Keratinocyte (primary cell): ENCODE measurements around the gene NPNT. TPM values are rescaled to one million over a fixed set of nuclear protein-coding genes. Genes with fewer than 3 reads are reported as not detected.

Source experiments
- DNase-seq: peaks from one replicate; pipeline ENCODE4 v3.0.0-alpha.2; 2011; ENCODE audit warnings: low read depth, missing footprints, low spot score
- FAIRE-seq: peaks from 2 replicates; lab custom pipeline; 2011; peaks lifted over from hg19 to GRCh38; lab: Jason Lieb, UNC
- H2AFZ ChIP-seq: 2 replicates; pipeline ENCODE4 v1.6.0; 2012; ENCODE audit warnings: low read length, control low read depth, inconsistent platforms; ENCODE audit not compliant: control insufficient read depth
- H3K27ac ChIP-seq: 2 replicates; pipeline ENCODE4 v1.5.1; 2011; ENCODE audit warnings: low read length; ENCODE audit not compliant: control insufficient read depth, insufficient read depth
- H3K27me3 ChIP-seq: 3 replicates; pipeline ENCODE4 v1.6.0; 2011; ENCODE audit warnings: low read length; ENCODE audit not compliant: control insufficient read depth, insufficient read depth; ENCODE audit errors: extremely low read depth
- H3K36me3 ChIP-seq, 2 experiments: 2 replicates in 1 of 2; 3 replicates in 1 of 2; pipeline ENCODE4 v1.5.1; 2011; ENCODE audit warnings: low read length in 2 of 2, mild to moderate bottlenecking in 1 of 2; ENCODE audit not compliant: control insufficient read depth in 2 of 2, insufficient read depth in 2 of 2; ENCODE audit errors: extremely low read depth in 1 of 2
- H3K4me1 ChIP-seq: 3 replicates; pipeline ENCODE4 v1.5.1; 2011; ENCODE audit warnings: low read length; ENCODE audit not compliant: control insufficient read depth, insufficient read depth; ENCODE audit errors: extremely low read depth
- H3K4me2 ChIP-seq: 3 replicates; pipeline ENCODE4 v1.6.0; 2011; ENCODE audit warnings: low read depth, low read length; ENCODE audit not compliant: control insufficient read depth, insufficient read depth; ENCODE audit errors: extremely low read depth
- H3K4me3 ChIP-seq, 3 experiments: fragments of 200-600 bp in 1 of 3; sonication (generic) in 1 of 3; 2 replicates in 2 of 3; 3 replicates in 1 of 3; pipeline ENCODE4 v1.5.1; 2011 to 2016; ENCODE audit warnings: low read length in 3 of 3, mild to moderate bottlenecking in 3 of 3, control low read depth in 2 of 3, inconsistent platforms in 1 of 3, low read depth in 1 of 3, mixed read lengths in 1 of 3, mixed run types in 1 of 3, moderate library complexity in 1 of 3; ENCODE audit not compliant: control insufficient read depth in 2 of 3, insufficient read depth in 2 of 3; ENCODE audit errors: extremely low read depth in 1 of 3
- H3K79me2 ChIP-seq: 2 replicates; pipeline ENCODE4 v1.6.0; 2012; ENCODE audit warnings: low read length; ENCODE audit not compliant: control insufficient read depth, insufficient read depth
- H3K9ac ChIP-seq: 3 replicates; pipeline ENCODE4 v1.6.0; 2011; ENCODE audit warnings: low read length; ENCODE audit not compliant: control insufficient read depth, insufficient read depth; ENCODE audit errors: extremely low read depth
- H3K9me1 ChIP-seq: 3 replicates; pipeline ENCODE4 v1.6.0; 2011; ENCODE audit warnings: low read length; ENCODE audit not compliant: control insufficient read depth, insufficient read depth; ENCODE audit errors: extremely low read depth
- H3K9me3 ChIP-seq: 2 replicates; pipeline ENCODE4 v1.5.1; 2012; ENCODE audit warnings: low read depth, low read length; ENCODE audit not compliant: control insufficient read depth
- H4K20me1 ChIP-seq: 3 replicates; pipeline ENCODE4 v1.6.0; 2011; ENCODE audit warnings: low read length; ENCODE audit not compliant: control insufficient read depth, insufficient read depth; ENCODE audit errors: extremely low read depth
- CTCF ChIP-seq, 3 experiments: IDR thresholded peaks in 1 of 3; conservative IDR thresholded peaks in 1 of 3; optimal IDR thresholded peaks in 1 of 3; 2 replicates in 2 of 3; 3 replicates in 1 of 3; pipeline versions ENCODE3 to v1.5.1; 2011; ENCODE audit warnings: low read length in 3 of 3, mild to moderate bottlenecking in 3 of 3, moderate library complexity in 2 of 3, control low read depth in 1 of 3, inconsistent platforms in 1 of 3; ENCODE audit not compliant: insufficient read depth in 2 of 3; ENCODE audit errors: extremely low read depth in 1 of 3
- EZH2 ChIP-seq: IDR thresholded peaks from one replicate; pipeline ENCODE4 v1.6.1; 2012; ENCODE audit warnings: inconsistent platforms, mild to moderate bottlenecking, low read length, moderate library complexity
- dilution Hi-C: fragments of 300-500 bp; cut with MboI; formaldehyde crosslinking; loops from one replicate; pipeline ENCODE4 v1.7.0; 2020; ENCODE audit warnings: low sequenced_read_pairs; ENCODE audit not compliant: extremely low pct_ligation_motif_present
- polyA plus RNA-seq, 5 experiments: library from polyadenylated mRNA; depleted of rRNA in 3 of 5; stranded (reverse) in 3 of 5; stranded (forward) in 1 of 5; unstranded in 1 of 5; fragments of >200 nt; gene quantifications; 1 replicate in 1 of 5; 2 replicates in 3 of 5; 3 replicates in 1 of 5; pipeline versions ENCODE4 v1.2.1 to v1.2.3, GENCODE V29; 2011 to 2012; ENCODE audit warnings: missing spikeins in 2 of 5, low read depth in 1 of 5, low replicate concordance in 1 of 5

The NPNT gene
- polyA plus RNA-seq, 1 donor (not counting 4 experiments of a cell fraction or from before 2014, with no cell fraction given), result 0.46 TPM

DNA sequence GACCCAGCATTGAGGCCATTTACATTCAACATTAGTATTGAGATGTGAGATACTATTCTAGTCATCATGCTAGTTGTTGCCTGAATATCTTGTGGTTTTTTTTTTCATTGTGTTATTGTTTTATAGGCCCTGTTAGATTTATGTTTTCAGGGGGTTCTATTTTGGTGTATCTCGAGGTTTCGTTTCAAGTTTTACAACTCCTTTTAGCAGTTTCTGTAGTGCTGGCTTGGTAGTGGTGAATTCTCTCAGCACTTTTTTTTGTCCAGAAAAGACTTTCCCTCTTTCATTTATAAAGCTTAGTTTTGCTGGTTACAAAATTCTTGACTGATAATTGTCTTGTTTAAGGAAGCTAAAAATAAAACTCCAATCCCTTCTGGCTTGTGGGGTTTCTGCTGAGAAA is 115.5 kb downstream of the NPNT start:
- Histone ChIP-seq H3K27ac (no peak overlapping the region), H3K9me1 (no peaks in the 10 kb centered on the region), H3K79me2 (no peaks in the 10 kb centered on the region), H3K4me3 (no peak overlapping the region), H3K27me3 (no peaks in the 10 kb centered on the region), H3K9ac (no peak overlapping the region), H3K9me3 (no peaks in the 10 kb centered on the region), H3K4me2 (no peak overlapping the region), H2AFZ (no peak overlapping the region), H3K4me1 (no peaks in the 10 kb centered on the region), H4K20me1 (no peaks in the 10 kb centered on the region), H3K36me3 (no peaks in the 10 kb centered on the region)
- dilution Hi-C loops, result no loop called here
- DNase-seq (no peak), FAIRE-seq (no peak)
- TF ChIP-seq CTCF (optimal IDR thresholded peaks at IDR 0.05 in 1 of 3, IDR thresholded peaks at IDR 0.05 in 1 of 3, conservative IDR thresholded peaks at IDR 0.05 in 1 of 3; ENCODE audit: extremely low read depth in 1 of 3, insufficient read depth in 2 of 3, low read length in 3 of 3) (no peak), EZH2 (no peak)

DNA sequence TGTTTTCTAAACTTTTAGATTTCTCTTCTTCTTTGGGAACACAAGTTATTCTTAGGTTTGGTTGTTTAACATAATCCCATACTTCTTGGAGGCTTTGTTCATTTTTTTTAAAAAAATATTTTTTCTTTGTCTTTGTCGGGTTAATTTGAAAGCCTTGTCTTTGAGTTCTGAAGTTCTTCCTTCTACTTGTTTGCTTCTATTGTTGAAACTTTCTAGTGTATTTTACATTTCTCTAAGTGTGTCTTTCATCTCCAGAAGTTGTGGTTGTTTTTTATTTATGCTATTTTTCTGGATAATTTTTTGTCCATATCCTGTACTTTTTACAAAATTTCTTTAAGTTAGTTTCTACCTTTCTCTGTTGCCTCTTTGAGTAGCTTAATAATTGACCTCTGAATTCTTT is 116.1 kb downstream of the NPNT start:
- TF ChIP-seq CTCF (optimal IDR thresholded peaks at IDR 0.05 in 1 of 3, IDR thresholded peaks at IDR 0.05 in 1 of 3, conservative IDR thresholded peaks at IDR 0.05 in 1 of 3; ENCODE audit: extremely low read depth in 1 of 3, insufficient read depth in 2 of 3, low read length in 3 of 3) (no peak), EZH2 (no peak)

More for the DNA sequence above, 116.1 kb downstream of the NPNT start:
- DNase-seq (no peak), FAIRE-seq (no peak)
- H3K36me3 ChIP-seq, result no peaks in the 10 kb centered on the region
- H3K27ac ChIP-seq, result no peak overlapping the region
- H3K9ac ChIP-seq, result no peak overlapping the region
- H3K79me2 ChIP-seq, result no peaks in the 10 kb centered on the region
- no peaks in the 10 kb centered on the region for H3K27me3 ChIP-seq
- H3K4me2 ChIP-seq, result no peak overlapping the region
- H4K20me1 ChIP-seq, result no peaks in the 10 kb centered on the region
- no peaks in the 10 kb centered on the region for H3K4me1 ChIP-seq
- dilution Hi-C loops, result no loop called here
- H2AFZ ChIP-seq, result no peak overlapping the region
- no peaks in the 10 kb centered on the region for H3K9me1 ChIP-seq
- no peak overlapping the region for H3K4me3 ChIP-seq
- H3K9me3 ChIP-seq, result no peaks in the 10 kb centered on the region
